ENCODE measurements around the gene CTBP2.
A peak's percentile ranks its signal among the peaks of the same experiment; 100 is the strongest.

Gene CTBP2

DNA sequence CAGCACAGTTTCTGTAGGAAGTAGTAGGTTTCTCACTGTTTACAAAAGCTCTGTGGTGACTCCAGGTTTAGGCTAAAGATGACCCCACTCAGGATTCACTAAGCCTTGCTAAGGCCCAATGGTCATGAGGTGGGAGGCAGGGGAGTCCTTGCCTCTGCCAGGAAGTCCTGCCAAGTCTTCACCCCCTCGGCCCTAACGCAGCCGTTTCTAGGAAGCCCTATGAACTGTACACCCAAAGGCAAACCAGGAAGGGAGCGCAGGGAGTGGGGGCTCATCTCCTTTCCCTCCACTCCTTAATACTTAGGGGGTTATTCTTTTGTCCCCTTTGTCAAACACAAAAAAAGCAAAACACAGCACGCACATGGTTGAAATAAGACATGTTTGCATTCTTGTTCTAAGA lies 64.6 kb downstream of the CTBP2 start:
- H2AK5ac ChIP-seq (ENCODE audit: low read depth, low read length): no peak overlapping the region
- H2BK120ac ChIP-seq (ENCODE audit: low read depth, low read length): no peak overlapping the region
- no peak overlapping the region for H2BK5ac ChIP-seq (ENCODE audit: low read length)
- no peak overlapping the region for H3K9ac ChIP-seq (ENCODE audit: low read depth, low read length, poor library complexity)
- H4K8ac ChIP-seq (ENCODE audit: low read depth, low read length): no peak overlapping the region
- peaks cover 3 to 29% of the 10 kb centered on the region in 2 donors for H3K4me1 ChIP-seq (ENCODE audit: control insufficient read depth in 2 of 2, insufficient read depth in 1 of 2, low read depth in 1 of 2, low read length in 2 of 2)
- WGBS, 2 donors (ENCODE audit: extremely low coverage in 2 of 2, insufficient read length in 2 of 2, insufficient replicate concordance in 1 of 2): no CpG with 5 or more reads among the region's 5 CpGs
- H2BK15ac ChIP-seq (ENCODE audit: low read length): no peak overlapping the region
- peaks cover 17% of the 10 kb centered on the region for H3K79me1 ChIP-seq (ENCODE audit: low read depth, low read length)
- no peak overlapping the region for H4K91ac ChIP-seq (ENCODE audit: low read depth, low read length, poor library complexity)
- H3K18ac ChIP-seq (ENCODE audit: low read length): no peak overlapping the region
- H3K27ac ChIP-seq (replicated peaks; ENCODE audit: low read length): no peak overlapping the region
- no peak overlapping the region for H3K4ac ChIP-seq (ENCODE audit: low read length)
- H3K9me3 ChIP-seq (replicated peaks in 1 of 2; ENCODE audit: control insufficient read depth in 2 of 2, insufficient read depth in 1 of 2, low read depth in 1 of 2, low read length in 2 of 2): no peaks in the 10 kb centered on the region
- H3K14ac ChIP-seq (ENCODE audit: low read length): no peak overlapping the region
- peaks cover 9 to 44% of the 10 kb centered on the region in 2 donors for H3K36me3 ChIP-seq (replicated peaks in 1 of 2; ENCODE audit: control insufficient read depth in 2 of 2, insufficient read depth in 2 of 2, low read length in 2 of 2)
- no peak overlapping the region for H2AFZ ChIP-seq (ENCODE audit: low read length)
- no peak overlapping the region for H3K4me2 ChIP-seq (ENCODE audit: insufficient read depth, low read length, poor library complexity, severe bottlenecking)
- no peak overlapping the region for H2BK12ac ChIP-seq (ENCODE audit: low read length)
- no peak overlapping the region for H3K4me3 ChIP-seq (ENCODE audit: low read length in 2 of 2)
- no peak overlapping the region for H3K23ac ChIP-seq (ENCODE audit: low read depth, low read length, poor library complexity)
- DNase-seq (ENCODE audit: low spot score): no peak
- H3K27me3 ChIP-seq (ENCODE audit: control insufficient read depth in 3 of 3, insufficient read depth in 3 of 3, low read depth in 1 of 3, low read length in 3 of 3): no peaks in the 10 kb centered on the region

DNA sequence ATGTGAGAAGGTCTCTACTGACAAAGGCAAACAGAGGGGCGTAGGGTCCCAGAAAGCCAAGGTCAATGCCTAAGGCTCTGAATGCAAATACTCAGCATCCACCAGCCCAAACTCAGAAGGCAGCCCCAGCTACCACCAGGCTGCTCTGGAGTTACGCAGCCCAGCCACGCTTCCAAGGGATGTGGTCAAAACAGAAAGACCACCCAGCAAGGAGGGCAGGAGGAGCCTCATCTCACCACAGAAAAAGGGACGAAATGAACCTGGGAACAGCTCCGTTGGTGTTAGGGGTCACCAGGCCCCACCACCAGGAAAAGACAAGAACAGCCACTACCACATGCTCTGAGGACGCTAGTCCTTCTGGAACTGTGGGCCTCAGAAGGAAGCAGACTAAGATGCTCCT lies 65.1 kb downstream of the CTBP2 start:
- DNase-seq (ENCODE audit: low spot score): no peak
- Histone ChIP-seq H4K91ac (ENCODE audit: low read depth, low read length, poor library complexity) (no peak overlapping the region), H3K14ac (ENCODE audit: low read length) (peak overlapping the region; percentile 41)

DNA sequence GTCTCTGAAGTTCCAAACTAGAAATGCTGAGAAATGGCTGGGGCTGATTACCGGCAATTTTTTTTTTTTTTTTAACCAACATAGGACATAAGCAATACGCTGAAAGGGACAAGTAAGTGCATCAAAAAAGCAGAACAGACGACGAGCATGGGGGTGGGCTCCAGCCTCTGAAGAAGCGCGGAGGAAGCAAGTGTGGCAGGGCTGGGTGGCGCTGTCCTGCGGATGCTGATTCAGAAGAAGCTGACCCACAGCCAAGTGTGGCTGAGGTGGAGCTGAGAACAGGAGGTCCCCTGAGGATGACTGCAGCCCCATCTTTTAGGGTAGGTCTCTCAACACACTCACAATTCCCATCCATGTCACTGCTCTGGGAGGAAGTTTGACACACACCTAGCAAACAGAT lies 65.6 kb downstream of the CTBP2 start:
- H3K4me1 ChIP-seq (ENCODE audit: control insufficient read depth in 2 of 2, insufficient read depth in 1 of 2, low read depth in 1 of 2, low read length in 2 of 2): peaks cover 3 to 29% of the 10 kb centered on the region in 2 donors
- no peak overlapping the region for H3K27ac ChIP-seq (replicated peaks; ENCODE audit: low read length)
- no peak overlapping the region for H4K8ac ChIP-seq (ENCODE audit: low read depth, low read length)
- H3K23ac ChIP-seq (ENCODE audit: low read depth, low read length, poor library complexity): no peak overlapping the region
- H3K9me3 ChIP-seq (replicated peaks in 1 of 2; ENCODE audit: control insufficient read depth in 2 of 2, insufficient read depth in 1 of 2, low read depth in 1 of 2, low read length in 2 of 2): no peaks in the 10 kb centered on the region
- peak overlapping the region; percentile 27 for H3K18ac ChIP-seq (ENCODE audit: low read length)
- no peaks in the 10 kb centered on the region for H3K27me3 ChIP-seq (ENCODE audit: control insufficient read depth in 3 of 3, insufficient read depth in 3 of 3, low read depth in 1 of 3, low read length in 3 of 3)
- peaks cover 10 to 50% of the 10 kb centered on the region in 2 donors for H3K36me3 ChIP-seq (replicated peaks in 1 of 2; ENCODE audit: control insufficient read depth in 2 of 2, insufficient read depth in 2 of 2, low read length in 2 of 2)
- peaks cover 19% of the 10 kb centered on the region for H3K79me1 ChIP-seq (ENCODE audit: low read depth, low read length)
- no peak overlapping the region for H2AK5ac ChIP-seq (ENCODE audit: low read depth, low read length)
- H2BK12ac ChIP-seq (ENCODE audit: low read length): no peak overlapping the region
- DNase-seq (ENCODE audit: low spot score): no peak
- no peak overlapping the region for H2AFZ ChIP-seq (ENCODE audit: low read length)
- no peak overlapping the region for H2BK5ac ChIP-seq (ENCODE audit: low read length)
- no peak overlapping the region for H3K4me3 ChIP-seq (ENCODE audit: low read length in 2 of 2)
- no peak overlapping the region for H3K4ac ChIP-seq (ENCODE audit: low read length)
- no peak overlapping the region for H2BK120ac ChIP-seq (ENCODE audit: low read depth, low read length)
- no peak overlapping the region for H3K14ac ChIP-seq (ENCODE audit: low read length)
- H4K91ac ChIP-seq (ENCODE audit: low read depth, low read length, poor library complexity): no peak overlapping the region
- no peak overlapping the region for H2BK15ac ChIP-seq (ENCODE audit: low read length)
- no peak overlapping the region for H3K9ac ChIP-seq (ENCODE audit: low read depth, low read length, poor library complexity)
- H3K4me2 ChIP-seq (ENCODE audit: insufficient read depth, low read length, poor library complexity, severe bottlenecking): no peak overlapping the region
- no CpG with 5 or more reads among the region's 8 CpGs for WGBS, 2 donors (ENCODE audit: extremely low coverage in 2 of 2, insufficient read length in 2 of 2, insufficient replicate concordance in 1 of 2)

More for the DNA sequence above, 65.1 kb downstream of the CTBP2 start:
- H2AFZ ChIP-seq (ENCODE audit: low read length): no peak overlapping the region
- peaks cover 17% of the 10 kb centered on the region for H3K79me1 ChIP-seq (ENCODE audit: low read depth, low read length)
- peaks cover 3 to 29% of the 10 kb centered on the region in 2 donors for H3K4me1 ChIP-seq (ENCODE audit: control insufficient read depth in 2 of 2, insufficient read depth in 1 of 2, low read depth in 1 of 2, low read length in 2 of 2)
- H3K9ac ChIP-seq (ENCODE audit: low read depth, low read length, poor library complexity): no peak overlapping the region
- H3K23ac ChIP-seq (ENCODE audit: low read depth, low read length, poor library complexity): no peak overlapping the region
- H3K18ac ChIP-seq (ENCODE audit: low read length): peak overlapping the region; percentile 15
- no peaks in the 10 kb centered on the region for H3K27me3 ChIP-seq (ENCODE audit: control insufficient read depth in 3 of 3, insufficient read depth in 3 of 3, low read depth in 1 of 3, low read length in 3 of 3)
- H3K27ac ChIP-seq (replicated peaks; ENCODE audit: low read length): no peak overlapping the region
- peaks cover 9 to 49% of the 10 kb centered on the region in 2 donors for H3K36me3 ChIP-seq (replicated peaks in 1 of 2; ENCODE audit: control insufficient read depth in 2 of 2, insufficient read depth in 2 of 2, low read length in 2 of 2)
- H3K4me2 ChIP-seq (ENCODE audit: insufficient read depth, low read length, poor library complexity, severe bottlenecking): no peak overlapping the region
- H3K4me3 ChIP-seq (ENCODE audit: low read length in 2 of 2): no peak overlapping the region
- H4K8ac ChIP-seq (ENCODE audit: low read depth, low read length): no peak overlapping the region
- H2BK15ac ChIP-seq (ENCODE audit: low read length): no peak overlapping the region
- H2BK5ac ChIP-seq (ENCODE audit: low read length): no peak overlapping the region
- no peak overlapping the region for H2BK120ac ChIP-seq (ENCODE audit: low read depth, low read length)
- no peak overlapping the region for H2BK12ac ChIP-seq (ENCODE audit: low read length)
- no CpG with 5 or more reads among the region's 6 CpGs for WGBS, 2 donors (ENCODE audit: extremely low coverage in 2 of 2, insufficient read length in 2 of 2, insufficient replicate concordance in 1 of 2)
- H2AK5ac ChIP-seq (ENCODE audit: low read depth, low read length): no peak overlapping the region
- no peak overlapping the region for H3K4ac ChIP-seq (ENCODE audit: low read length)
- no peaks in the 10 kb centered on the region for H3K9me3 ChIP-seq (replicated peaks in 1 of 2; ENCODE audit: control insufficient read depth in 2 of 2, insufficient read depth in 1 of 2, low read depth in 1 of 2, low read length in 2 of 2)

DNA sequence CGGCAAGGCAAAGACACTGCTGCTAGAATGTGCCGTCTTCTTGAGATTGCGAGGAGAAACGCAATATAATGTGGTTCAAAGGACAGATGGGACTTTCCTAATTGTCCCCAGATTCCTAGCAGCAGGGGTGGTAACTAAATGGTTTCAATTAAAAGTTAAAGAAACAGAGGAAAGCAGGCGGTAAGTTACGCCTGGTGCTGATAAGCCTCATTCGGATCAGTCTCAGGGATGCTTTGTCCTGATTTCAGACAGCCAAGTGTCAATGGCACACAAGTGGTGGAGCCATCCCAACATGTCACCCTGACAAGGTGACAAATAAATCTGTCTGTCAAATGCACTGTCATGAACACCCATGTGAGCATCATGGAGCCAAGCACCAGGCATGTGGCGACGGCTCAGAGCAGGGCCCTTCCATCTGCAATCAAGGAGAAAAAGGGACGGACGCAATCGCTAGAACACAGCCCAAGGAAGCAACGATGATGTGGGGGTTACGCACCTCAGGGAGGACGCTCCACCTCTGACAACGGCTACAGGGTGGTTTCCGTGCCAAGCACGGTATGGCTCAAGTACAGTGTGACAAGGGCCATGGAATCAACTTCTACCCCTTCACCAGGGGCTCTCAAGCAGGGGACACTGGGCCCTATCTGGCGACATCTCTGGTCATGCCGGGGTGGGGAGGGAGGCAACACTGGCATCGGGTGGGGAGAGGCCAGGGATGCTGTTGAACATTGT lies 66.2 kb downstream of the CTBP2 start:
- Histone ChIP-seq H3K27ac (replicated peaks; ENCODE audit: low read length) (no peak overlapping the region), H4K8ac (ENCODE audit: low read depth, low read length) (no peak overlapping the region), H2BK15ac (ENCODE audit: low read length) (no peak overlapping the region), H3K9me3 (replicated peaks in 1 of 2; ENCODE audit: control insufficient read depth in 2 of 2, insufficient read depth in 1 of 2, low read depth in 1 of 2, low read length in 2 of 2) (no peaks in the 10 kb centered on the region), H2AFZ (ENCODE audit: low read length) (no peak overlapping the region), H3K79me1 (ENCODE audit: low read depth, low read length) (peaks cover 24% of the 10 kb centered on the region), H3K9ac (ENCODE audit: low read depth, low read length, poor library complexity) (no peak overlapping the region), H3K4me2 (ENCODE audit: insufficient read depth, low read length, poor library complexity, severe bottlenecking) (no peak overlapping the region), H2BK5ac (ENCODE audit: low read length) (no peak overlapping the region), H4K91ac (ENCODE audit: low read depth, low read length, poor library complexity) (no peak overlapping the region), H3K36me3 (replicated peaks in 1 of 2; ENCODE audit: control insufficient read depth in 2 of 2, insufficient read depth in 2 of 2, low read length in 2 of 2) (peaks cover 11 to 51% of the 10 kb centered on the region in 2 donors), H2BK120ac (ENCODE audit: low read depth, low read length) (no peak overlapping the region), H3K4me3 (ENCODE audit: low read length in 2 of 2) (no peak overlapping the region), H3K14ac (ENCODE audit: low read length) (no peak overlapping the region), H3K4me1 (ENCODE audit: control insufficient read depth in 2 of 2, insufficient read depth in 1 of 2, low read depth in 1 of 2, low read length in 2 of 2) (peaks cover 3 to 30% of the 10 kb centered on the region in 2 donors), H2AK5ac (ENCODE audit: low read depth, low read length) (no peak overlapping the region), H3K18ac (ENCODE audit: low read length) (no peak overlapping the region), H3K27me3 (ENCODE audit: control insufficient read depth in 3 of 3, insufficient read depth in 3 of 3, low read depth in 1 of 3, low read length in 3 of 3) (no peaks in the 10 kb centered on the region), H2BK12ac (ENCODE audit: low read length) (no peak overlapping the region), H3K4ac (ENCODE audit: low read length) (no peak overlapping the region), H3K23ac (ENCODE audit: low read depth, low read length, poor library complexity) (no peak overlapping the region)
- DNase-seq (ENCODE audit: low spot score): no peak
- no CpG with 5 or more reads among the region's 21 CpGs for WGBS, 2 donors (ENCODE audit: extremely low coverage in 2 of 2, insufficient read length in 2 of 2, insufficient replicate concordance in 1 of 2)
